Heart left ventricle (tissue), 16 donors: ENCODE results near the gene TRIM44. TPM values are rescaled to one million over a fixed set of nuclear protein-coding genes. Genes with fewer than 3 reads are reported as not detected.

Experiments used
- ATAC-seq, 4 donors: fragments of 200-7000 bp; cut with Tn5 transposase; one replicate each; pipeline ENCODE4 v1.9.1; 2020 to 2022; ENCODE audit warnings: moderate library complexity in 4 of 4, mild to moderate bottlenecking in 3 of 4, moderate number of reproducible peaks in 1 of 4
- DNase-seq, 5 donors: peaks; one replicate each; pipeline ENCODE4 v3.0.0-alpha.2; 2020
- H3K27ac ChIP-seq, 12 donors: fragments of 200-600 bp; sonication (generic) in 4 of 12; one replicate each; pipeline versions ENCODE4 v1.5.0 to v1.8.0; 2016 to 2022; ENCODE audit warnings: mild to moderate bottlenecking in 2 of 12
- H3K27me3 ChIP-seq, 9 donors: fragments of 200-600 bp; sonication (generic) in 2 of 9; one replicate each; pipeline versions ENCODE4 v1.5.1 to v1.8.0; 2016 to 2022; ENCODE audit warnings: mild to moderate bottlenecking in 3 of 9
- H3K36me3 ChIP-seq, 9 donors: fragments of 200-600 bp; sonication (generic) in 2 of 9; one replicate each; pipeline versions ENCODE4 v1.5.0 to v1.8.0; 2018 to 2022; ENCODE audit warnings: mild to moderate bottlenecking in 2 of 9
- H3K4me1 ChIP-seq, 12 donors: fragments of 200-600 bp; sonication (generic) in 4 of 12; one replicate each; pipeline versions ENCODE4 v1.5.0 to v1.8.0; 2016 to 2022; ENCODE audit warnings: mild to moderate bottlenecking in 3 of 12
- H3K4me3 ChIP-seq, 12 donors: fragments of 200-600 bp; sonication (generic) in 4 of 12; one replicate each; pipeline versions ENCODE4 v1.5.0 to v1.8.0; 2017 to 2022; ENCODE audit warnings: mild to moderate bottlenecking in 9 of 12, moderate library complexity in 4 of 12
- H3K9me3 ChIP-seq, 12 donors: fragments of 200-600 bp; sonication (generic) in 4 of 12; one replicate each; pipeline versions ENCODE4 v1.5.0 to v1.8.0; 2016 to 2022; ENCODE audit warnings: mild to moderate bottlenecking in 1 of 12
- POLR2A ChIP-seq, 2 donors: fragments of 450-650 bp; IDR thresholded peaks; one replicate each; pipeline ENCODE4 v1.6.1; 2017; ENCODE audit warnings: antibody characterized with exemption in 2 of 2, mild to moderate bottlenecking in 2 of 2, moderate library complexity in 2 of 2
- WGBS, 4 donors: extraction: QIAGEN DNeasy Blood & Tissue Kit in 2 of 4; methylation state at CpG; one replicate each; pipeline versions ENCODE4 v1.1.5 to v1.1.7; 2013 to 2018; 5-methylcytosine and 5-hydroxymethylcytosine counted together
- intact Hi-C, 10 donors: fragments of 100-400 bp; cut with DNase I; formaldehyde crosslinking; loops; one replicate each; pipeline versions ENCODE4 v1.11.1 to v1.14.2; 2022
- polyA plus RNA-seq, 2 donors: library from polyadenylated mRNA; stranded (reverse); fragments of 200-250 nt; gene quantifications; one replicate each; pipeline ENCODE4 v1.2.3, GENCODE V29; 2013
- total RNA-seq, 9 donors: library from RNA; depleted of rRNA in 2 of 9; stranded (reverse); fragments of >200 nt in 2 of 9; fragmentation: NEBNext Ultra II Directional in 3 of 9; extraction: Animal tissue kit (Norgen Biotek cat#: 25700) in 3 of 9; gene quantifications; one replicate each; pipeline versions ENCODE4 v1.1.0 to v1.2.4, GENCODE V29; 2016 to 2023
- TF ChIP-seq, protein P1 (sequence below), 12 donors: fragments of 200-600 bp; sonication (generic) in 4 of 12; IDR thresholded peaks; one replicate each; pipeline versions ENCODE4 v1.5.0 to v1.8.0; 2018 to 2022; ENCODE audit warnings: antibody characterized with exemption in 12 of 12, mild to moderate bottlenecking in 5 of 12
- donor health status: ischemic (EF 13 %, LVEDD 7.1; RV severe dilation, severe dysfunction).
- donor health status: healthy with polysubstance abuse.
- donor health status: DM: no; HTN: yes; CAD: no.
- donor health status: DM: no; HTN: no; CAD: no.
- donor health status: ischemic (EF 25% LVEDD 6.9; RV normal size, moderate dysfunction).
- donor health status: ischemic (EF 25% LVEDD 5.7; RV mildly dilated, moderate dysfunction).
- donor health status: healthy.
- donor health status: DM: yes; HTN: yes; CAD: no.
- donor health status: ischemic (EF 35%, LVEDD 5.7; RV mildly dilated, moderate dysfunction).
- donor health status: nonischemic (EF 11% LVEDD 7.7; RV severe dilation, severe dysfunction).
- donor health status: DM: yes; HTN: yes; CAD: no.
- donor health status: PGD.
- donor health status: ischemic (EF 29% LVEDD 5.4; RV normal size, mild dysfunction).
- donor health status: nonischemic (EF 23%, LVEDD 6.1; RV moderate dilation, normal function).

TRIM44 gene
- total and polyA plus RNA-seq, 11 donors: 7.9 to 55.3 (median 44.1) TPM

DNA sequence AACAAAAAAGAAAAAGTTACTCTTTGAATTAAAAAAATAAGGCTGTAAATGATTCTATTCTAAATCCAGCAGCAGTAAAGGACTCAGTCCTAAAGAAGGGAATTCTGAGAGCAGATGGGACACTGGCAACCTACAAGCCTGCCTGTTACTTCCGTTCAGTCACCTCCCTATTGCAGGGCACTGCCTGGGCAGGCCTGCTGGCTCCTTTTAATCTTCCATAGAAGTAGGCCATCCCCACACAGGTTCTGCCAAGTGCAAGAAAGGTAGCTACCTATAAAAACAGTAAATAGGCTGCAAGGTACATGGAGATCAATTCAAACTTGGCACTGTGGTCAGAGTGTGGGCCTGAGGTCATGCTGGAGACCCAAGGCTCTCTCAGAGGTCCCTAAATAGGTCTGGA is 136.4 kb downstream of the TRIM44 start:
- TF ChIP-seq, protein P1, sequence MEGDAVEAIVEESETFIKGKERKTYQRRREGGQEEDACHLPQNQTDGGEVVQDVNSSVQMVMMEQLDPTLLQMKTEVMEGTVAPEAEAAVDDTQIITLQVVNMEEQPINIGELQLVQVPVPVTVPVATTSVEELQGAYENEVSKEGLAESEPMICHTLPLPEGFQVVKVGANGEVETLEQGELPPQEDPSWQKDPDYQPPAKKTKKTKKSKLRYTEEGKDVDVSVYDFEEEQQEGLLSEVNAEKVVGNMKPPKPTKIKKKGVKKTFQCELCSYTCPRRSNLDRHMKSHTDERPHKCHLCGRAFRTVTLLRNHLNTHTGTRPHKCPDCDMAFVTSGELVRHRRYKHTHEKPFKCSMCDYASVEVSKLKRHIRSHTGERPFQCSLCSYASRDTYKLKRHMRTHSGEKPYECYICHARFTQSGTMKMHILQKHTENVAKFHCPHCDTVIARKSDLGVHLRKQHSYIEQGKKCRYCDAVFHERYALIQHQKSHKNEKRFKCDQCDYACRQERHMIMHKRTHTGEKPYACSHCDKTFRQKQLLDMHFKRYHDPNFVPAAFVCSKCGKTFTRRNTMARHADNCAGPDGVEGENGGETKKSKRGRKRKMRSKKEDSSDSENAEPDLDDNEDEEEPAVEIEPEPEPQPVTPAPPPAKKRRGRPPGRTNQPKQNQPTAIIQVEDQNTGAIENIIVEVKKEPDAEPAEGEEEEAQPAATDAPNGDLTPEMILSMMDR (IDR thresholded peaks at IDR 0.05): no peak
- TF ChIP-seq POLR2A (IDR thresholded peaks at IDR 0.05): no peak
- peak in 3 of 4 donors; percentile 38 to 57 (median 51) for ATAC-seq

DNA sequence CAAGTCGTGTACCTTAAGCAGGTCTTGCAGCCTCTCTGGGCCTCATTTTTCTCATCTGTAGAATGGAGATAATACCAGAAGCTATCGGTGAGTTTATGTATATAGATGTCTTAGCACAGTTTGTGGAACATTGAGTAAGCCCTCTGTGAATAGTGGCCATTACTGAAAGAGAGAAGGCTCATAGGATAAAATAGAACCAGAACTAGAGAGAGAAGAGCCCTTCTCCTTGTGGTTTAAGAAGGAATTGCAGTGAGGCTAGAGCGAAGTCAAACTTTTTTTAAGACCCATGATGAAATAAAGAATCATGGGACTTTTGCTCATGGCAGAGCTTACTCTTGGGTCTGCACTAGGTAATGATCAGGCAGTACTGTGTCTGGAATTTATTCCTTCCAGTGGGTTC is 137.1 kb downstream of the TRIM44 start:
- ATAC-seq: no peak
- 94 to 99% (median 98%) methylated on average over 3 of the region's 3 CpGs for WGBS, 4 donors
- intact Hi-C loops: no loop called here

More for the DNA sequence above, 136.4 kb downstream of the TRIM44 start:
- H3K27me3 ChIP-seq: no peaks in the 10 kb centered on the region
- H3K9me3 ChIP-seq: no peaks in the 10 kb centered on the region
- H3K4me1 ChIP-seq: peaks cover 0 to 37% (median 9%) of the 10 kb centered on the region in 12 donors
- no peak for DNase-seq
- no peak overlapping the region for H3K27ac ChIP-seq
- no peak overlapping the region for H3K4me3 ChIP-seq
- WGBS, 4 donors: 53 to 85% (median 76%) methylated on average over 1 of the region's 1 CpG
- intact Hi-C loops: no loop called here
- H3K36me3 ChIP-seq: no peaks in the 10 kb centered on the region

DNA sequence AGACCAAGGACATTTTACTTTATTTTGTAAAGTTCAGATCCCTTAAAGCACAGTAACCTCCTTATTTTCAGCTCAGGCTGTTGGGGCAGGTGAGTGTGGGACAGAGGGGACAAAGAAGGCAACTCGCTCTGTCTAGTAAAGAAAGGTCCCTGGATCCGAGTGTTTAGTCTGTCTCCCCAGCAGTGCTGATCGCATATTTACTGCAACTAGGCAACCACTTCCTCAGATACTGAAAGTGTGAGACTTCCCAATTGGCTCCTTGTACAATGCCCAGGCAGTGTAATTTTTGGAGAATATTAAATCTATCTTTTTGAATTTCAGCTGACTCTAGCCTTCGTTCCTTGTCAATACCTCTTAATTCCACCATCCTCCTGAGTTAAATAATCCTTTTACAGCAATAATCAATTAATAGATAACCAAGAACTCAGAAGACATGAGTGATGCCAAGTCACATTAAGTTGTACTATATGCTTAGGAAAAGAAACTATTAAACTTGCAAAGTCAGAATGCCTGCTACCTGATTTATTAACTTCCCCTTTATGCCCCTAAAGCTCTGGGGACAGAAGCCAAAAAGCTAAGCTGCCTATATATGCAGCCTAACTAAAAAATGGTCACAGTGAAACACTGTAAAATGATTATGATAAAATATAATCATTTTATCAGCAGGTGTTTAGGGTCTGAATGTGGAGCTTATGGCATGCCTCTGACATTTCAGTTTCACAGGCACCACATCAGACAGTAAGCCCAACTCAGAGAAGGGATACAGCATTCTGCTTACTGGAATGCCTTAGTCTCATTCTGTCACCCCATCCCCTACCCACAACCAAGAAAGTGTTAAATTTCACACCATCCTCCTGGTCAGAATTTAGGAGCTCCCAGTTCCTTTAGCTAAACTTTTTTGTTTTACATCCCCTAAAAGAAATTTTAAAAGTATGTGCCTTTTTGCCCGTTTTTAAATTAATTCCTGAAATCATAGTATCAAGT is 138.7 kb downstream of the TRIM44 start:
- Histone ChIP-seq H3K27me3 (no peaks in the 10 kb centered on the region), H3K4me3 (no peak overlapping the region), H3K9me3 (no peaks in the 10 kb centered on the region), H3K27ac (no peak overlapping the region), H3K36me3 (peaks cover 0 to 6% (median 2%) of the 10 kb centered on the region in 9 donors), H3K4me1 (peaks cover 0 to 45% (median 9%) of the 10 kb centered on the region in 12 donors)
- 48 to 62% (median 51%) methylated on average over 5 of the region's 5 CpGs for WGBS, 4 donors
- no peak for DNase-seq
- intact Hi-C loops: no loop called here
- ATAC-seq: peak; percentile 76 to 91 (median 82)
- TF ChIP-seq, protein P1 (IDR thresholded peaks at IDR 0.05): no peak
- no peak for TF ChIP-seq POLR2A (IDR thresholded peaks at IDR 0.05)

More for the DNA sequence above, 137.1 kb downstream of the TRIM44 start:
- no peak for TF ChIP-seq POLR2A (IDR thresholded peaks at IDR 0.05)
- TF ChIP-seq, protein P1 (IDR thresholded peaks at IDR 0.05): peak in 4 of 12 donors; percentile 9 to 33 (median 14)
- H3K4me1 ChIP-seq: peaks cover 0 to 43% (median 9%) of the 10 kb centered on the region in 12 donors
- no peaks in the 10 kb centered on the region for H3K36me3 ChIP-seq
- no peak for DNase-seq
- no peaks in the 10 kb centered on the region for H3K27me3 ChIP-seq
- no peaks in the 10 kb centered on the region for H3K9me3 ChIP-seq
- no peak overlapping the region for H3K27ac ChIP-seq
- H3K4me3 ChIP-seq: no peak overlapping the region

DNA sequence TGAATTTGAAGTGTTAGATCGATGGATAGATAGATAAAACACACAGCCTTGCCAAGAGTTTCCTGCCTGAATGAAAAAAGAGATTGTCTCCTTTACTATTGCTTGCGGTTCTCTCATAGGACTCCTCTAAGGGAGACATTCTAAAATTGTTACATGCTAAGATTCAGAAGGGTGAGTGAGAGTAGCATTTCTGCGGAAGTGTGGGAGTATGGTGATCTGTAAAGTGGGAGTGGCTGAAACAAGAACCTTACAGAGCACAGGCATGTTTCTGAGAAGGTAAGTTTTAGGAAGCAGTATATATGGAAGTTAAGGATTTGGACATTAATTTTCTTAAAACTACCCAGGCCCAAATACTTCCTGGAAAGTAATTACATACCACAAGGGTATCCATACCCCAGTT is 139.6 kb downstream of the TRIM44 start:
- intact Hi-C loops: no loop called here
- WGBS, 4 donors: 90 to 97% (median 93%) methylated on average over 3 of the region's 3 CpGs

More for the DNA sequence above, 139.6 kb downstream of the TRIM44 start:
- H3K27ac ChIP-seq: no peak overlapping the region
- ATAC-seq (no peak), DNase-seq (no peak)
- H3K27me3 ChIP-seq: no peaks in the 10 kb centered on the region
- H3K4me1 ChIP-seq: peaks cover 0 to 41% (median 9%) of the 10 kb centered on the region in 12 donors
- no peak overlapping the region for H3K4me3 ChIP-seq
- H3K9me3 ChIP-seq: no peaks in the 10 kb centered on the region
- peaks cover 0 to 13% (median 10%) of the 10 kb centered on the region in 9 donors for H3K36me3 ChIP-seq
- TF ChIP-seq, protein P1 (IDR thresholded peaks at IDR 0.05): no peak
- TF ChIP-seq POLR2A (IDR thresholded peaks at IDR 0.05): no peak
